Endothelial cell of umbilical vein (primary cell): ENCODE results near the gene IL18.

ENCODE experiments used
- POLR2A ChIP-seq: IDR thresholded peaks from 2 replicates; pipeline ENCODE4 v1.6.1; 2012; ENCODE audit warnings: low read depth, mild to moderate bottlenecking, control low read depth, low read length
- POLR2AphosphoS5 ChIP-seq: IDR thresholded peaks from 2 replicates; pipeline ENCODE4 v1.6.1; 2012; ENCODE audit warnings: low read depth, mild to moderate bottlenecking, control low read depth, low read length, moderate library complexity; ENCODE audit not compliant: insufficient read depth
- TF ChIP-seq, protein P1 (sequence below), 2 donors: IDR thresholded peaks; 1 replicate in 1 of 2; 2 replicates in 1 of 2; pipeline ENCODE4 v1.5.1; 2011; ENCODE audit warnings: low read length in 2 of 2, mild to moderate bottlenecking in 2 of 2, moderate library complexity in 2 of 2, control low read depth in 1 of 2, inconsistent platforms in 1 of 2, low read depth in 1 of 2; ENCODE audit not compliant: insufficient read depth in 1 of 2; ENCODE audit errors: extremely low read depth in 1 of 2
- TF ChIP-seq, protein P2 (sequence below): IDR thresholded peaks from 2 replicates; pipeline ENCODE4 v1.6.1; 2011; ENCODE audit not compliant: insufficient read depth, insufficient read length

DNA sequence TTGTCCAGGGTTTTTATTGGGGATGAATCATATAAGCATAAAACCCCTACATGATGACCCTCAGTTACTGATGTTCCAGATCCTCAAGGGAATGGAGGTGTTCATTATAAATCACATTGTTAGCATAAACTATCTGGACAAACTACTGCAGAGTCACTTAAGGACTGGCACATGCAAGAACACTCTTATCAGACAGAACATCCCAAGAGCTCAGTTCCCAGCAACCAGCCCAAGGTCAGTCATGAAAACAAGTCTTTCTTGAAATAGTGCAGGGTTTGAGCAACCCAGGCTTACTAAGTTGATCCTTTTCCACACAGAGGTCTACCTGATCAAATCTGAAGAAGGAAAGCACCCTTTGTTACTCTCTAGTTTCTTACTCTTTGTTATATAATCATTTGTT lies 48.8 kb upstream of the IL18 start:
- TF ChIP-seq POLR2A (no peak), POLR2AphosphoS5 (no peak)
- TF ChIP-seq, protein P1, sequence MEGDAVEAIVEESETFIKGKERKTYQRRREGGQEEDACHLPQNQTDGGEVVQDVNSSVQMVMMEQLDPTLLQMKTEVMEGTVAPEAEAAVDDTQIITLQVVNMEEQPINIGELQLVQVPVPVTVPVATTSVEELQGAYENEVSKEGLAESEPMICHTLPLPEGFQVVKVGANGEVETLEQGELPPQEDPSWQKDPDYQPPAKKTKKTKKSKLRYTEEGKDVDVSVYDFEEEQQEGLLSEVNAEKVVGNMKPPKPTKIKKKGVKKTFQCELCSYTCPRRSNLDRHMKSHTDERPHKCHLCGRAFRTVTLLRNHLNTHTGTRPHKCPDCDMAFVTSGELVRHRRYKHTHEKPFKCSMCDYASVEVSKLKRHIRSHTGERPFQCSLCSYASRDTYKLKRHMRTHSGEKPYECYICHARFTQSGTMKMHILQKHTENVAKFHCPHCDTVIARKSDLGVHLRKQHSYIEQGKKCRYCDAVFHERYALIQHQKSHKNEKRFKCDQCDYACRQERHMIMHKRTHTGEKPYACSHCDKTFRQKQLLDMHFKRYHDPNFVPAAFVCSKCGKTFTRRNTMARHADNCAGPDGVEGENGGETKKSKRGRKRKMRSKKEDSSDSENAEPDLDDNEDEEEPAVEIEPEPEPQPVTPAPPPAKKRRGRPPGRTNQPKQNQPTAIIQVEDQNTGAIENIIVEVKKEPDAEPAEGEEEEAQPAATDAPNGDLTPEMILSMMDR (IDR thresholded peaks at IDR 0.05; ENCODE audit: extremely low read depth in 1 of 2, insufficient read depth in 1 of 2, low read depth in 1 of 2, low read length in 2 of 2): no peak
- TF ChIP-seq, protein P2, sequence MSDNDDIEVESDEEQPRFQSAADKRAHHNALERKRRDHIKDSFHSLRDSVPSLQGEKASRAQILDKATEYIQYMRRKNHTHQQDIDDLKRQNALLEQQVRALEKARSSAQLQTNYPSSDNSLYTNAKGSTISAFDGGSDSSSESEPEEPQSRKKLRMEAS: no peak
